Renal pelvis (tissue), 4 donors: Measurements from ENCODE around the gene ZNF574. TPM values are rescaled to one million over a fixed set of nuclear protein-coding genes. Genes with fewer than 3 reads are reported as not detected.

Source experiments
- DNase-seq: peaks from one replicate; pipeline ENCODE4 v3.0.0-alpha.2; 2013
- polyA plus RNA-seq, 3 donors: library from polyadenylated mRNA; unstranded; fragments of 120-200 nt; gene quantifications; one replicate each; pipeline ENCODE4 v1.2.1, GENCODE V29; 2013; ENCODE audit not compliant: insufficient read length in 3 of 3

The ZNF574 gene
- polyA plus RNA-seq, 3 donors, result 16.2 to 21.0 (median 20.6) TPM

- no peak for DNase-seq
These were observed 44.5 kb downstream of the ZNF574 start for GRCh38 chr19:42120276-42120980.

- no peak for DNase-seq
These were observed 45.2 kb downstream of the ZNF574 start for GRCh38 chr19:42121036-42121621.

- no peak for DNase-seq
These were observed 45.7 kb downstream of the ZNF574 start for GRCh38 chr19:42121656-42122069.

GRCh38 chr19:42122691-42123607 lies 47.0 kb downstream of the ZNF574 start:
- no peak for DNase-seq

- DNase-seq, result no peak
These were observed 47.8 kb downstream of the ZNF574 start for GRCh38 chr19:42123765-42124164.

GRCh38 chr19:42124386-42124901 lies 48.5 kb downstream of the ZNF574 start:
- DNase-seq, result no peak

GRCh38 chr19:42125536-42125935 lies 49.6 kb downstream of the ZNF574 start:
- DNase-seq, result no peak

- DNase-seq, result no peak
These were observed 50.6 kb downstream of the ZNF574 start for GRCh38 chr19:42126574-42126973.

- DNase-seq, result no peak
These were observed 53.7 kb downstream of the ZNF574 start for GRCh38 chr19:42129399-42130253.

- no peak for DNase-seq
These were observed 54.2 kb downstream of the ZNF574 start for GRCh38 chr19:42130254-42130573.

Other genes with a start within 250 kb of the ZNF574 start
- not detected for gene LYPD4, start 231.5 kb upstream of the ZNF574 start, polyA plus RNA-seq
- not detected for gene DMRTC2, start 231.1 kb upstream of the ZNF574 start, polyA plus RNA-seq
- gene RPS19, start 215.9 kb upstream of the ZNF574 start, polyA plus RNA-seq, result 1,000 to 10,000 TPM; 1,296 to 1,888 (median 1,672) TPM
- gene CD79A, start 198.9 kb upstream of the ZNF574 start, polyA plus RNA-seq, result 1 to 10 TPM in 1 of 3 donors, under 1 TPM in 2; 0.39 to 1.1 (median 0.81) TPM
- 10 to 100 TPM; 51.4 to 61.0 (median 54.1) TPM for gene ARHGEF1, start 193.0 kb upstream of the ZNF574 start, polyA plus RNA-seq
- gene ERFL, start 147.7 kb upstream of the ZNF574 start, polyA plus RNA-seq, result under 1 TPM in 1 of 3 donors, not detected in 2; 0.09 TPM
- gene RABAC1, start 116.8 kb upstream of the ZNF574 start, polyA plus RNA-seq, result 10 to 100 TPM; 80.8 to 91.6 (median 82.6) TPM
- gene ATP1A3, start 81.9 kb upstream of the ZNF574 start, polyA plus RNA-seq, result 1 to 10 TPM in 1 of 3 donors, under 1 TPM in 2; 0.10 to 1.4 (median 0.65) TPM
- 10 to 100 TPM; 24.1 to 30.6 (median 30.5) TPM for gene GRIK5, start 6.0 kb upstream of the ZNF574 start, polyA plus RNA-seq
- gene POU2F2, start 56.3 kb downstream of the ZNF574 start, polyA plus RNA-seq, result 1 to 10 TPM in 2 of 3 donors, under 1 TPM in 1; 0.58 to 1.2 (median 1.2) TPM
- gene DEDD2, start 141.5 kb downstream of the ZNF574 start, polyA plus RNA-seq, result 10 to 100 TPM; 27.9 to 32.9 (median 30.4) TPM
- 10 to 100 TPM in 1 of 3 donors, 1 to 10 TPM in 2; 9.2 to 10.2 (median 9.3) TPM for gene ZNF526, start 144.1 kb downstream of the ZNF574 start, polyA plus RNA-seq
- 10 to 100 TPM; 70.3 to 85.9 (median 84.1) TPM for gene GSK3A, start 166.4 kb downstream of the ZNF574 start, polyA plus RNA-seq
- gene ERF, start 179.0 kb downstream of the ZNF574 start, polyA plus RNA-seq, result 10 to 100 TPM; 74.2 to 96.3 (median 86.2) TPM
- gene CIC, start 193.1 kb downstream of the ZNF574 start, polyA plus RNA-seq, result 10 to 100 TPM; 59.3 to 72.5 (median 68.2) TPM
- 1 to 10 TPM; 1.9 to 2.9 (median 2.2) TPM for gene PRR19, start 226.0 kb downstream of the ZNF574 start, polyA plus RNA-seq
- 100 to 1,000 TPM in 1 of 3 donors, 10 to 100 TPM in 2; 79.4 to 107 (median 98.2) TPM for gene PAFAH1B3, start 226.5 kb downstream of the ZNF574 start, polyA plus RNA-seq
- gene TMEM145, start 237.1 kb downstream of the ZNF574 start, polyA plus RNA-seq, result 1 to 10 TPM in 2 of 3 donors, under 1 TPM in 1; 0.67 to 1.5 (median 1.1) TPM
- gene MEGF8, start 249.5 kb downstream of the ZNF574 start, polyA plus RNA-seq, result 10 to 100 TPM; 43.0 to 45.6 (median 43.8) TPM